Vagina (tissue), 2 donors: ENCODE results near the gene MAGEF1. TPM values are rescaled to one million over a fixed set of nuclear protein-coding genes. Genes with fewer than 3 reads are reported as not detected.
A peak's percentile ranks its signal among the peaks of the same experiment; 100 is the strongest.

Experiments
- DNase-seq, 2 donors: peaks; one replicate each; pipeline ENCODE4 v3.0.0-alpha.2; 2017; ENCODE audit errors: extremely low spot score in 2 of 2
- H3K27ac ChIP-seq: fragments of 200-600 bp; sonication (generic); one replicate; pipeline ENCODE4 v1.5.1; 2019
- H3K27me3 ChIP-seq: fragments of 200-600 bp; sonication (generic); one replicate; pipeline ENCODE4 v1.5.1; 2019
- H3K36me3 ChIP-seq, 2 donors: fragments of 200-600 bp; sonication (generic); one replicate each; pipeline ENCODE4 v1.5.1; 2017 to 2019
- H3K4me1 ChIP-seq: fragments of 200-600 bp; sonication (generic); one replicate; pipeline ENCODE4 v1.5.1; 2019
- H3K4me3 ChIP-seq, 2 donors: fragments of 200-600 bp; sonication (generic); 1 replicate in 1 of 2; 2 replicates in 1 of 2; pipeline ENCODE4 v1.5.1; 2016 to 2019
- H3K9me3 ChIP-seq: fragments of 200-600 bp; sonication (generic); one replicate; pipeline ENCODE4 v1.5.1; 2019
- CTCF ChIP-seq, 3 experiments: fragments of 450-650 bp in 2 of 3; fragments of 200-600 bp in 1 of 3; sonication (generic) in 1 of 3; IDR thresholded peaks; one replicate each; pipeline ENCODE4 v1.5.1; 2017 to 2019; ENCODE audit warnings: antibody characterized with exemption in 3 of 3, mild to moderate bottlenecking in 2 of 3, moderate library complexity in 2 of 3
- POLR2A ChIP-seq, 2 donors: fragments of 450-650 bp; IDR thresholded peaks; one replicate each; pipeline ENCODE4 v1.6.1; 2017; ENCODE audit warnings: antibody characterized with exemption in 2 of 2, mild to moderate bottlenecking in 2 of 2, moderate library complexity in 2 of 2
- POLR2AphosphoS5 ChIP-seq, 2 donors: sonication (generic); formaldehyde crosslinking; IDR thresholded peaks; one replicate each; pipeline ENCODE4 v1.9.0; 2017; ENCODE audit warnings: antibody characterized with exemption in 2 of 2, mild to moderate bottlenecking in 2 of 2, low read depth in 1 of 2; ENCODE audit not compliant: insufficient read depth in 1 of 2
- intact Hi-C: fragments of 100-400 bp; cut with DNase I; formaldehyde crosslinking; loops from one replicate; pipeline ENCODE4 v1.15.1; 2023
- total RNA-seq: library from RNA; depleted of rRNA; stranded (reverse); fragments of >200 nt; gene quantifications from one replicate; pipeline ENCODE4 v1.2.3, GENCODE V29; 2016

Gene MAGEF1
- total RNA-seq, 1 donor from 2014 or later, result 25.5 TPM

DNA sequence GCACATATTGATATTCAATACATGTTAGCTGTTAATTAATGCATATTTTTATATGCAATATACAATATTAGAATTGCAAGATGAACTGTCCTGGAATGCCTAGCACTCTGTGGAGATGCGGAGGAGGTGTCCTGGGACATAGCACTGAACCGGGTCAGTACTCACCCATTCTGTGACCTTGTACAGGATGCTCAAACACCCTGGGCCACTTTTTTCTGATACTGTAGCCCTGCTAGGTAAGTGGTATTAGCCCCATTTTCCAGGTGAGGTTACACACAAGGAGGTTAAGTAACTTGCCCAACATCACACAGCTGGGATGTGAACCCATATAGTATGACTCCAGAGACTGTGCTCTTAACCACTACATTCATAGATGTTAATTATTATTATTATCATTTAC is 1.7 kb upstream of the MAGEF1 start:
- peak in 1 of 2 donors; percentile 69 for DNase-seq
- no peak overlapping the region for H3K27ac ChIP-seq
- TF ChIP-seq POLR2AphosphoS5 (IDR thresholded peaks at IDR 0.05; ENCODE audit: insufficient read depth in 1 of 2, low read depth in 1 of 2), result no peak
- TF ChIP-seq CTCF (IDR thresholded peaks at IDR 0.05), result no peak
- no peak for TF ChIP-seq POLR2A (IDR thresholded peaks at IDR 0.05)
- intact Hi-C loops, result loop anchor here (5.0 kb wide), 1 partner anchor 131 kb away; no protein-coding TSS in a partner anchor
- no peaks in the 10 kb centered on the region for H3K36me3 ChIP-seq
- H3K4me3 ChIP-seq, result no peak overlapping the region
- no peaks in the 10 kb centered on the region for H3K27me3 ChIP-seq
- peaks cover 42% of the 10 kb centered on the region for H3K4me1 ChIP-seq
- no peaks in the 10 kb centered on the region for H3K9me3 ChIP-seq

DNA sequence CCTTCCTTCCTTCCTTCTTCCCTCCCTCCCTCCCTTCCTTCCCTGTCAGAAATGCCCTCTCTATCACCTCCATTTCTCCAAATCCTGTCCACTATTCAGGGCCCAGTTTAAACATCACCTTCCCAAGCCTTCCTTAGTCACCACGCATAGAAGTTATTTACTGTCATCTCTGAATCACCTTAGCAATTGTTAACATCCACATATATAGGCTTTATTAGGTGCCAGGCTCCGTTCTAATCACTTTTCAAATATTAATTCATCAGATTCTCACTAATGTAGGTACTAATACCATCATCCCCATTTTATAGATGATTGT is 1.1 kb upstream of the MAGEF1 start:
- peaks cover 42% of the 10 kb centered on the region for H3K4me1 ChIP-seq
- no peak for DNase-seq
- H3K27ac ChIP-seq, result no peak overlapping the region
- no peaks in the 10 kb centered on the region for H3K27me3 ChIP-seq
- H3K4me3 ChIP-seq, result no peak overlapping the region
- intact Hi-C loops, result loop anchor here (5.0 kb wide), 1 partner anchor 131 kb away; no protein-coding TSS in a partner anchor
- H3K36me3 ChIP-seq, result no peaks in the 10 kb centered on the region
- H3K9me3 ChIP-seq, result no peaks in the 10 kb centered on the region
- TF ChIP-seq POLR2AphosphoS5 (IDR thresholded peaks at IDR 0.05; ENCODE audit: insufficient read depth in 1 of 2, low read depth in 1 of 2) (no peak), CTCF (IDR thresholded peaks at IDR 0.05) (no peak), POLR2A (IDR thresholded peaks at IDR 0.05) (no peak)

DNA sequence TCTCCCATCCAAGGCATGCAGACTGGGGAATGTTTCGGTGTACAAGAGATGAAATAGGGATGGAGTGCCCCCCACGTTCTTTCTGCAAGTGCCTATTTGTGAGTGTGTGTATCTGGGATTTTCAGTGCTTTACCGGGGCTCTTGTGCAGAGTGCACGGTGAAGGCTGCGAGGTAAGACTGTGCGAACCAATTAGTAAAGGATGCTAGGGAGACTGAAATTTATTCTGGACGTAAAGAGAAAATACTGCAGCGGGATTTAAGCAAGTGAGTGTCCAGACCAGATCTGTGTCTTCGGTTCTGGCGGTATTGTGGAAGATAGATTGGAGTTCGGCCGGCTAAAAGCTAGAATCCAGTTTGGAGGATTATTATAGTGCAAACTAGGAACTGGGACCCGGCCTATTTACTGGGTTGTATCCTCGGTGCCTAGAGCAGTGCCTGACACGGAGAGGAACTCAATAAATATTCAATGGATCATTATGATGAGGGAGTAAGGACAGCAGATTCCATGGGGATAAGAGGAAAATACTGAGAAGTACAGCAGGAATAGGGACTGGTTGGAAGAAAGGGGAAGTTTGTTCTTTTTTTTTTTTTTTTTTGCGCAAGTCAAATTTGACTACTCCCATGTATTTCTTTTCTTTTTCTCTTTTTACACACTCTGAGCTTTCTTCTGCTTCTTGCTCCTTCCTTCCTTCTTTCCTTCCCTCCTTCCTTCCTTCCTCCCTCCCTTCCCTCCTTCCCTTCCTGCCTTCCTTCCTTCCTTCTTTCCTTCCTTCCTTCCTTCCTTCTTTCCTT is 580 bp upstream of the MAGEF1 start:
- TF ChIP-seq POLR2AphosphoS5 (IDR thresholded peaks at IDR 0.05; ENCODE audit: insufficient read depth in 1 of 2, low read depth in 1 of 2), result no peak
- no peak for TF ChIP-seq CTCF (IDR thresholded peaks at IDR 0.05)
- no peak for TF ChIP-seq POLR2A (IDR thresholded peaks at IDR 0.05)
- peak in 1 of 2 donors; percentile 85 for DNase-seq
- Histone ChIP-seq H3K36me3 (no peaks in the 10 kb centered on the region), H3K4me3 (peak overlapping the region; percentile 84 to 91), H3K4me1 (peaks cover 42% of the 10 kb centered on the region), H3K9me3 (no peaks in the 10 kb centered on the region), H3K27ac (peak overlapping the region; percentile 92), H3K27me3 (no peaks in the 10 kb centered on the region)
- intact Hi-C loops, result loop anchor here (1.0 to 5.0 kb wide), 2 partner anchors 130 to 150 kb away; no protein-coding TSS in a partner anchor

- no peak for TF ChIP-seq CTCF (IDR thresholded peaks at IDR 0.05)
- intact Hi-C loops, result loop anchor here (5.0 kb wide), 1 partner anchor 129 kb away; no protein-coding TSS in a partner anchor
- Histone ChIP-seq H3K9me3 (no peaks in the 10 kb centered on the region), H3K36me3 (no peaks in the 10 kb centered on the region), H3K4me1 (peaks cover 29% of the 10 kb centered on the region), H3K4me3 (peak overlapping the region; percentile 84 to 91), H3K27ac (peak overlapping the region; percentile 92), H3K27me3 (no peaks in the 10 kb centered on the region)
- DNase-seq, result peak in 1 of 2 donors; percentile 85
Observed at GRCh38 chr3:184710870-184711492, 883 bp downstream of the MAGEF1 start.

DNA sequence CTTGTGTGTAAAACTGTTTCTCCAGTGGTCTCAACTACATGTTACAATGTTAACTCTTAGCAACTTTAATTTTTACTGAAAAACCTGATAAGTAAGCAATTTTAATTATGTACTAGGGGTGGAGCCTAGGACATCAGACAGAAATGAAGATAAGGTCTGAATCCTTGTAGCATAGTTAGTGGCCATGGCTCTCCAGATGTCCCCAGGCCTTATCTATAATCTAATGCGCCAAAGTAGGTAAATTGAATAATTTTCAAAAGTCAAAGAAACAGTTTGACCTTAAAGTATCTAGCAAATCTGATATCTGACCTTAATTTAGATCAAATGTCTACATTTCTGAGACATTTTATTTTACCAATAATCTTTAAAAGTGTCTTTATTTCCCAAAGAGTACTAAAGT is 8.2 kb downstream of the MAGEF1 start:
- no peak overlapping the region for H3K4me3 ChIP-seq
- H3K4me1 ChIP-seq, result no peaks in the 10 kb centered on the region
- H3K27me3 ChIP-seq, result no peaks in the 10 kb centered on the region
- DNase-seq, result no peak
- no peak for TF ChIP-seq POLR2A (IDR thresholded peaks at IDR 0.05)
- TF ChIP-seq POLR2AphosphoS5 (IDR thresholded peaks at IDR 0.05; ENCODE audit: insufficient read depth in 1 of 2, low read depth in 1 of 2), result no peak
- no peak for TF ChIP-seq CTCF (IDR thresholded peaks at IDR 0.05)
- intact Hi-C loops, result no loop called here
- H3K9me3 ChIP-seq, result no peaks in the 10 kb centered on the region
- no peak overlapping the region for H3K27ac ChIP-seq
- no peaks in the 10 kb centered on the region for H3K36me3 ChIP-seq
